Lower leg skin (tissue), 4 donors: ENCODE measurements around the gene ATG4B. TPM values are rescaled to one million over a fixed set of nuclear protein-coding genes. Genes with fewer than 3 reads are reported as not detected.

Experiments
- DNase-seq, 2 donors: peaks; one replicate each; pipeline ENCODE4 v3.0.0-alpha.2; 2019; ENCODE audit warnings: low spot score in 2 of 2
- H3K4me3 ChIP-seq: fragments of 200-600 bp; sonication (generic); 2 replicates; pipeline ENCODE4 v1.5.1; 2017; ENCODE audit warnings: mild to moderate bottlenecking, low read depth; ENCODE audit not compliant: poor library complexity, severe bottlenecking
- POLR2A ChIP-seq, 2 donors: fragments of 450-650 bp; IDR thresholded peaks; one replicate each; pipeline ENCODE4 v1.6.1; 2016 to 2017; ENCODE audit warnings: antibody characterized with exemption in 2 of 2, mild to moderate bottlenecking in 1 of 2, moderate library complexity in 1 of 2
- WGBS, 2 donors: methylation state at CpG; one replicate each; pipeline ENCODE4 v1.1.5; 2018; 5-methylcytosine and 5-hydroxymethylcytosine counted together
- intact Hi-C: fragments of 100-400 bp; cut with DNase I; formaldehyde crosslinking; loops from one replicate; pipeline ENCODE4 v1.15.0; 2023; ENCODE audit warnings: low total_unique reads
- total RNA-seq, 4 donors: library from RNA; depleted of rRNA; stranded (reverse); fragments of >200 nt; gene quantifications; one replicate each; pipeline ENCODE4 v1.1.0, GENCODE V29; 2016
- TF ChIP-seq, protein P1 (sequence below), 3 donors: fragments of 450-650 bp; IDR thresholded peaks; one replicate each; pipeline ENCODE4 v1.5.1; 2016; ENCODE audit warnings: antibody characterized with exemption in 3 of 3, mild to moderate bottlenecking in 3 of 3, moderate library complexity in 2 of 3

Gene ATG4B
- total RNA-seq, 4 donors from 2014 or later = 48.4 to 86.2 (median 63.3) TPM

DNA sequence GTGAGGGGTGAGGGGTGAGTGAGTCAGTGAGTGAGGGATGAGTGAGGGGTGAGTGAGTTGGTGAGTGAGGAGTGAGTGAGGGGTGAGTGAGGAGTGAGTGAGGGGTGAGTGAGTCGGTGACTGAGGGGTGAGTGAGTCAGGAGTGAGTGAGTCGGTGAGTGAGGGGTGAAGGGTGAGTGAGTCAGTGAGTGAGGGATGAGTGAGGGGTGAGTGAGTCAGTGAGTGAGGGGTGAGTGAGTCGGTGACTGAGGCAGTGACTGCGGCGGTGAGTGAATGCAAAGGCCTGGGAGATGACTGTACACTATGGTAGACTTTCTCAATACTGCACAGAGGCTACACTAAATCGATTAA is 17.1 kb upstream of the ATG4B start:
- WGBS, 2 donors = 93 to 96% methylated on average over 6 of the region's 6 CpGs
- intact Hi-C loops = no loop called here
- TF ChIP-seq POLR2A (IDR thresholded peaks at IDR 0.05) = no peak
- no peak for DNase-seq
- H3K4me3 ChIP-seq = no peak overlapping the region

DNA sequence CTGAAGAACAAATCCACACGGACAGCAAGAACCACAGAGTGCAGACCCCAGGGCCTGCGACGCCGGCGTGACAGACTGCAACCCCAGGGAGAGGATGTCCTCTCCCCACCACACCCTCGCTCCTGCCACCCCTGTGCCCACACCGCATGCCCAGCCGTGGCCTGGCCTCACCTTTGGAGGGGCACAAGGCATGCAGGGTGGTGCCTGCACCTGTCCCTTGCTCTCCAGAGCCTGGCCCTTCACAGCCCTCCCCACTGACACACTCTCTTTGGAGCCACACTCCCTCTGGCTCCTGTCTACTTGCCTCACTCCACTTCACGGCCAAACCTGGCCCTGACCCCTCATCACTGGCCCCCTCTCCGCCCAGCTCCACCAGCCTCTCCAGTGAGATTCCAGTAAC is 9.8 kb upstream of the ATG4B start:
- intact Hi-C loops = no loop called here
- WGBS, 2 donors = 91 to 94% methylated on average over 10 of the region's 10 CpGs
- H3K4me3 ChIP-seq = no peak overlapping the region
- TF ChIP-seq, protein P1, sequence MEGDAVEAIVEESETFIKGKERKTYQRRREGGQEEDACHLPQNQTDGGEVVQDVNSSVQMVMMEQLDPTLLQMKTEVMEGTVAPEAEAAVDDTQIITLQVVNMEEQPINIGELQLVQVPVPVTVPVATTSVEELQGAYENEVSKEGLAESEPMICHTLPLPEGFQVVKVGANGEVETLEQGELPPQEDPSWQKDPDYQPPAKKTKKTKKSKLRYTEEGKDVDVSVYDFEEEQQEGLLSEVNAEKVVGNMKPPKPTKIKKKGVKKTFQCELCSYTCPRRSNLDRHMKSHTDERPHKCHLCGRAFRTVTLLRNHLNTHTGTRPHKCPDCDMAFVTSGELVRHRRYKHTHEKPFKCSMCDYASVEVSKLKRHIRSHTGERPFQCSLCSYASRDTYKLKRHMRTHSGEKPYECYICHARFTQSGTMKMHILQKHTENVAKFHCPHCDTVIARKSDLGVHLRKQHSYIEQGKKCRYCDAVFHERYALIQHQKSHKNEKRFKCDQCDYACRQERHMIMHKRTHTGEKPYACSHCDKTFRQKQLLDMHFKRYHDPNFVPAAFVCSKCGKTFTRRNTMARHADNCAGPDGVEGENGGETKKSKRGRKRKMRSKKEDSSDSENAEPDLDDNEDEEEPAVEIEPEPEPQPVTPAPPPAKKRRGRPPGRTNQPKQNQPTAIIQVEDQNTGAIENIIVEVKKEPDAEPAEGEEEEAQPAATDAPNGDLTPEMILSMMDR (IDR thresholded peaks at IDR 0.05) = no peak
- no peak for TF ChIP-seq POLR2A (IDR thresholded peaks at IDR 0.05)
- DNase-seq = no peak

DNA sequence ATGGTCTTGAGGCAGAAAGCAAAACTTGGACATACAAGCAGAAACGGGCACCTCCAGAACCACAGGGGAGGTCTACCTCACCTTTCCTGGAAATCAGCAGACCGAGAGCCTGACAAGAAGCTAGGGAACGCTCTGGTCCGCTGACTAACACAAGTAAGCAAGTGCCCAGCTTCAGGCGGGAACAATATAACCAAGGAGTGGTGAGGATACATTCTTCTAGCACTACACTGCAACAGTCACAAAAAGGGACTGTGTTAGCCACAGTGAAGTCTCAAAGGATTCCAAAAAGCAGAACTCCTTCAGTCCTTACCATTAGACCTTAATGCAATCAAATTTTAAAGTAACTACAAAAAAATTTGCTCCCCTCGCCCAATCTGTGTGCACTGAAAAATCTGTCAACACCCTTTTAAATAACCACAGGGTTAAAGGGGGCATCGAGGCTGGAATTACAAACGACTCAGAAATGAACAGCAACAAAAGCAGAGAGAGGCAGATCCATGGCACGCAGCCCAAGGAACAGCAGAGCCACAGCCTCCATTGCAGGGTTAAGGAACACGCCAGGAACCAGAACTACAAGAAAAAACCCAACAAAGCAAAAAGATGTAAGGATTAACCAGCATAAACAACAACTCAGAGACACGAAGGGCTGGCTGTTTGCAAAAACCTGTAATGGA is 7.6 kb upstream of the ATG4B start:
- intact Hi-C loops = no loop called here
- TF ChIP-seq, protein P1 (IDR thresholded peaks at IDR 0.05) = no peak
- no peak for TF ChIP-seq POLR2A (IDR thresholded peaks at IDR 0.05)
- 80 to 83% methylated on average over 11 of the region's 11 CpGs for WGBS, 2 donors
- H3K4me3 ChIP-seq = no peak overlapping the region
- no peak for DNase-seq

DNA sequence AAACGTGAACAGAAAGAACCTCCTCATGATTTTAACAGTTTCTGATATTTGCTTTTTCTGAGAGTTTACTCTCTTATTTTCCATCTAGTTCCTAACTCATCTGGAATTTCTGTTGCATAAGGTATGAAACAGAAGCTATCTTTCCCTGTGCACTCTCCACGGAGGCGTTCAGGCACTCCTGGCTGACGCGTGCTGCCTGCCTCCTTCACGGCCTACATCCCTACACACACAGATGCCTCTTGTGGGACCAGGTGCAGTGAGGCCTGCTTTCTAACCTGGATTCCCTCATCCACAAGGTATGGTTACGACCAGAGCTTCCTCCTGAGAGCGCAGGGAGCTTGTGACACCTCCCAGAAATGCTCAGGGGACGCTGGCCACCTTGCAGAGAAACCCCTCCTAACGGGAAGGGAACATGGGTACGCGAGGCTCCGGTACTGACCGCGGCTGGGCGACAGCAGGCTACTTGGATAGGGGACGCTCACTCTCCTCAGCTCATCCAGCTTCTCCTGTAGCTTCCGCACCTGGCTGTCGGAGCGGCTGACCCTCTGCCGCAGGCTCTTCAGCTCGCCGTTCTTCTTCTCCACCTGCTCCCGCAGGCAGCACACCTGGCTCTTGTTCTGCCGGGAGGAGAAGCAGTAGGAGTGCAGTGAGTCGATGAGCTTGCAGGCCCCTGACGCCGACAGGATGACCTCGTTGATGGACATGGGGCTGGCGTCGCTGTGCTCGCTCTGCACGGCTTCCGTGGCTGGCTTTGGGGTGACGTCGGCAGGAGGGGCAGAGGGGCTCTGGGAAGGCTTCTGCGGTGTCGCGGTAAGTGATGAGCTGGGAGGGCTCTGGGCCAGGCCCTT is 4.8 kb upstream of the ATG4B start:
- intact Hi-C loops = no loop called here

DNA sequence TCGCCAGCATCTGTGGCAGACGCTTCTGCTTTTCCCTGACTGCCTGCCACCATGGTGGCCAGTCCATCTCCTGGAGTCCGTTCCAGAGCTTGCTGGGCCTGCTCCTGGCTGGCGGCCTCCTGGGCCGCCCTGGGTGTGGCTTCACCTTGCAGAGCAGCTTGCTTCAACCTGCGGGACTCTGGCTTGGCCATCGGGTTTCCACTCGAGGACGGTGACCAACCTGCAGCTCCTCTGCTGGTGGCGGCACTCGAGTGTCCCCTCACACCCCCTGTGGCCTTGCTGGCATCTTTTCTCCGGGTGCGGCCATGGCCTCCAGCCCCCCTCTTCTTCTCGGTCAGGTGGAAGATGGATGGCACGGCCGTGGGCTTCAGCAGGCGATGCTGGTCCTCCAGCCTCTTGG is 3.9 kb upstream of the ATG4B start:
- no peak overlapping the region for H3K4me3 ChIP-seq
- no peak for DNase-seq
- 81 to 90% methylated on average over 11 to 17 of the region's 17 CpGs for whole genome bisulfite sequencing, 2 donors
- TF ChIP-seq POLR2A (IDR thresholded peaks at IDR 0.05) = no peak
- TF ChIP-seq, protein P1 (IDR thresholded peaks at IDR 0.05) = no peak
- intact Hi-C loops = no loop called here

More for the DNA sequence above, 4.8 kb upstream of the ATG4B start:
- TF ChIP-seq, protein P1 (IDR thresholded peaks at IDR 0.05) = no peak
- TF ChIP-seq POLR2A (IDR thresholded peaks at IDR 0.05) = no peak
- H3K4me3 ChIP-seq = no peak overlapping the region
- DNase-seq = no peak
- 95 to 96% methylated on average over 37 to 39 of the region's 39 CpGs for WGBS, 2 donors

DNA sequence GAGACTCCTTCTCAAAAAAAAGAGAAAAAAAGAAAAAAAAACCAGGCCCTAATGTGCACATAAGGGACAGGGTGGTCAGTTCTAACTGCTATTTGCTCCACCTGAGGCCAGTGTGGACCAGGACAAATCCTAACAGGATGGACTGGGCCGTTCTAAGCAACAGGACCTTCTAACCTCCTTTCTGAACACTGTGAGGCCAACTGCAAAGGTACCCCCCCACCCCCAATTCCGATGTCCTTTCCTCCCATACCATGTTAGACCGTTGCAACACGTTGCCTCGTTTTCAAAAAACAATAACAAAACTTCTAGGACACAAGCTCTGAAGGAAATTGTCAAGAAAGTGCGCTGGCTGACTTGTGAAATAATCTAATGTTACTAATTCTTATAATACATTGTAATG is 1.7 kb upstream of the ATG4B start:
- no peak overlapping the region for H3K4me3 ChIP-seq
- intact Hi-C loops = no loop called here
- WGBS, 2 donors = 23 to 31% methylated on average over 6 of the region's 6 CpGs
- no peak for DNase-seq
- TF ChIP-seq, protein P1 (IDR thresholded peaks at IDR 0.05) = no peak
- no peak for TF ChIP-seq POLR2A (IDR thresholded peaks at IDR 0.05)
